Measurements from ENCODE around the gene UGT1A9. TPM values are rescaled to one million over a fixed set of nuclear protein-coding genes. Genes with fewer than 3 reads are reported as not detected.

UGT1A9 gene
- total RNA-seq, 4 donors from 2014 or later: not detected

DNA sequence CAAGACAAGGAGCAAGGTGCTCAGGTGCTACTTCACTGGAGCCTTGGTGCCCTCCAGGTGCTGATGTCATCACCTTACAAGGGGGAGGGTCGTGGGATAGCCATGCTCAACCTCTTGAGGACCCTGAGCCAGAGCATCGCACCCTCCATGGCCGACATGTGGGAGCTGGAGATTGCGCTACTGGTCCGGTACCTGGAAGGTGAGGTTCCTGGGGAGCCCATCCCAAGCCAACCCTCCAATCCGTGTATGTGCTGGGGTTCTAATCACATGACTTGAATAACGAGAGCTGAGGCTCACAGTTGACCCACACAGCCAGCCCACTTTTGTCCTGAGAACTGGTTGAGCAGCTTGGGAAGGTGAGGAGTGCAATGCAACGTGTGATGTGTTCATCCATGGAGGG lies 132.3 kb downstream of the UGT1A9 start:
- H3K36me3 ChIP-seq: no peaks in the 10 kb centered on the region
- WGBS: 60% methylated on average over 6 of the region's 8 CpGs
- peaks cover 16% of the 10 kb centered on the region for H3K27me3 ChIP-seq
- no peaks in the 10 kb centered on the region for H3K9me3 ChIP-seq
- TF ChIP-seq POLR2AphosphoS5 (IDR thresholded peaks at IDR 0.05) (no peak), POLR2A (IDR thresholded peaks at IDR 0.05) (no peak), EP300 (IDR thresholded peaks at IDR 0.05) (no peak)
- TF ChIP-seq, protein P1, sequence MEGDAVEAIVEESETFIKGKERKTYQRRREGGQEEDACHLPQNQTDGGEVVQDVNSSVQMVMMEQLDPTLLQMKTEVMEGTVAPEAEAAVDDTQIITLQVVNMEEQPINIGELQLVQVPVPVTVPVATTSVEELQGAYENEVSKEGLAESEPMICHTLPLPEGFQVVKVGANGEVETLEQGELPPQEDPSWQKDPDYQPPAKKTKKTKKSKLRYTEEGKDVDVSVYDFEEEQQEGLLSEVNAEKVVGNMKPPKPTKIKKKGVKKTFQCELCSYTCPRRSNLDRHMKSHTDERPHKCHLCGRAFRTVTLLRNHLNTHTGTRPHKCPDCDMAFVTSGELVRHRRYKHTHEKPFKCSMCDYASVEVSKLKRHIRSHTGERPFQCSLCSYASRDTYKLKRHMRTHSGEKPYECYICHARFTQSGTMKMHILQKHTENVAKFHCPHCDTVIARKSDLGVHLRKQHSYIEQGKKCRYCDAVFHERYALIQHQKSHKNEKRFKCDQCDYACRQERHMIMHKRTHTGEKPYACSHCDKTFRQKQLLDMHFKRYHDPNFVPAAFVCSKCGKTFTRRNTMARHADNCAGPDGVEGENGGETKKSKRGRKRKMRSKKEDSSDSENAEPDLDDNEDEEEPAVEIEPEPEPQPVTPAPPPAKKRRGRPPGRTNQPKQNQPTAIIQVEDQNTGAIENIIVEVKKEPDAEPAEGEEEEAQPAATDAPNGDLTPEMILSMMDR (IDR thresholded peaks at IDR 0.05): no peak
- H3K4me3 ChIP-seq: no peak overlapping the region
- H3K4me1 ChIP-seq: no peaks in the 10 kb centered on the region
- H3K27ac ChIP-seq: no peak overlapping the region
- DNase-seq (ENCODE audit: low spot score in 2 of 2): peak in 1 of 2 donors; percentile 45

DNA sequence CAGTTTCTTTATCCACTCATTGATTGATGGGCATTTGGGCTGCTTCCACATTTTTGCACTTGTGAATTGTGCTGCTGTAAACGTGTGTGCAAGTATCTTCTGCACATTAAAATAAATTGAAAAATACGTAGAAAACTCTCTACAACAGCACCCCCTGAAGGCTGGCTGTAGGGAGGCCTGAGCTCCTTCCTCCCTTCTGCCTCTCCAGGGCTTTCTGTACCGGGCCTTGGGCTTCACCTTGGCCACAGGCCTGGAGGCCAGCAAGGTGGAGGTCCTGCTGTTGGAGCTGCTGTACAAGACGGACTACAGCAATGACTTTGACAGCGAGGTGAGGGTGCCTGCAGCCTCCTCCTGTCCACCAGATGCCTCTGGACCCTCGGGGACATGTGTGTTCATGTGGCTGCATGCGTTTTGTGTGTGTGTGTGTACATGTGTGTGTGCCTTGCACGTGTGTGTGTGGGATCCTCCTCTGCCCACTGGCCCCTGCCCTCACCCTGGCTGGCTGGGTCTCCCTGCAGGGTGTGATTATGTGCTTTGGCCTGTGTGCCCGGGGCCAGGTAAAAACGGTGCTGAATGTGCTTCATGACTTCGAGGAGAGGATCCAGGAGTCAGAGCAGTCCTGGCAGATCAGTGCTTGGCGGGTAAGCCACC lies 135.6 kb downstream of the UGT1A9 start:
- no peak overlapping the region for H3K27ac ChIP-seq
- DNase-seq (ENCODE audit: low spot score in 2 of 2): peak in 1 of 2 donors; percentile 34
- no peaks in the 10 kb centered on the region for H3K9me3 ChIP-seq
- no peaks in the 10 kb centered on the region for H3K36me3 ChIP-seq
- no peak overlapping the region for H3K4me3 ChIP-seq
- H3K4me1 ChIP-seq: no peaks in the 10 kb centered on the region
- 86% methylated on average over 4 of the region's 12 CpGs for WGBS
- no peak for TF ChIP-seq EP300 (IDR thresholded peaks at IDR 0.05)
- TF ChIP-seq, protein P1 (IDR thresholded peaks at IDR 0.05): no peak
- TF ChIP-seq POLR2AphosphoS5 (IDR thresholded peaks at IDR 0.05): no peak
- no peak for TF ChIP-seq POLR2A (IDR thresholded peaks at IDR 0.05)
- peaks cover 16% of the 10 kb centered on the region for H3K27me3 ChIP-seq

DNA sequence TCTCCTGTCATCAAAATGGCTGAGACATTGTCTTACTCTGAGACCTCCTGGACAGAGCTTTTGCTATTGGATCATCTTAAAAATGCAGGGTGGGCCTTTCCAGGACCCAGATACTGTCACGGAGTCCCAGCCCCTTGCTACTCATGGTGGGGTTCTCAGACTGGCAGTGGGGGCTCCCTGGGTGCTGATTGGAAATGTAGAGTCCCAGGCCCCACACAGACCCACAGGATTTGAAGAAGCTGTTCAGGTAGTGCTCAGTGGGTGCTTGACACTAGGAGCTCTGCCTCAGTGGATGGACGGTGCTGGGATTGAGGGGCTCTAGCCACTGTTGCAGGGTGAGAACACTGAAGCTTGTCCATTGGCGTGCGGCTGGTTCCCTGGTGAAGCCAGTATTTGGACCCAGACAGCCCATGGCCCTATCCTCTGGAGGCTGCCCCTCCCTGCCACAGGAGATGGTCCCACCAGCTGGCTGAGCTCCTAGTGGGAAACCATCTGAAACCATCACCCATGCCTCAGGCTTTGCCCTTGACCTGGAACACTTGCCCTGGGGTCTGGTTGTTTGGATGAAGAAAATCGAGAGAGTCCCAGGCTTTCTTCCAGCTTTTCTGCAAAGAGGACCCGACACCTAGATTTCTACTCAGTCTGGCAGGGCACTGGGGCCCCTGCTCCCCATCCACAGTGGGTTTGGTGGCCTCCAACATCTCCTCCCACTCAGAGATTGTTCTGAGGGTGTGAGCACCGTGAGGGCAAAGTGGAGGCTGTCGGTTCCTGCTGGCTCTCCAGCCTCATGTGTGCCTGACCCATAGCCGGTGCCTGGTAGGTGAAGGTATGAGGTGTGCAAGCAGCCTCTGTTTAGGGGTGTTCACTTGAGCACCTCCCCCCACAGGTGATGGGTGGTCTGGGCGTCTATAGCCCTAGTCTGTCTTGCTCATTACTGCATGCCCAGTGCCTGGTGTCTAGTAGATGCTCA lies 136.6 kb downstream of the UGT1A9 start:
- Histone ChIP-seq H3K9me3 (no peaks in the 10 kb centered on the region), H3K4me3 (no peak overlapping the region), H3K4me1 (no peaks in the 10 kb centered on the region), H3K27me3 (peaks cover 16% of the 10 kb centered on the region), H3K36me3 (no peaks in the 10 kb centered on the region), H3K27ac (no peak overlapping the region)
- peak in 1 of 2 donors; percentile 61 for DNase-seq (ENCODE audit: low spot score in 2 of 2)
- 82% methylated on average over 7 of the region's 10 CpGs for WGBS
- TF ChIP-seq, protein P1 (IDR thresholded peaks at IDR 0.05): no peak
- TF ChIP-seq POLR2A (IDR thresholded peaks at IDR 0.05) (no peak), EP300 (IDR thresholded peaks at IDR 0.05) (no peak)

DNA sequence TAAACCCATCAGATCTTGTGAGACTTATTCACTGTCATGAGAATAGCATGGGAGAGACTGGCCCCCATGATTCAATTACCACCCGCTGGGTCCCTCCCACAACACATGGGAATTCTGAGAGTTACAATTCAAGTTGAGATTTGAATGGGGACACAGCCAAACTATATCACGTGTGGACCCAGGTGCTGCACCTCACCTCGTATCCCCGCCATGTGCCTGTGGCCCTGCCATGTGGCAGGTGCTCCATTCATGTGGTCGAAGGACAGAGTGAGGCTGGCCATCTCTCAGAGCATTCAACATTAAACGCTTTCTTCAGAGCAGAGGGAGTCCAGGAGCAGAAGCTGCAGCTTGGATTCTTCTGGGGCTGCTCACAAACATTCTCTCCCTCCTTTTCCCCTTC lies 138.7 kb downstream of the UGT1A9 start:
- Histone ChIP-seq H3K4me1 (no peaks in the 10 kb centered on the region), H3K27ac (no peak overlapping the region), H3K4me3 (no peak overlapping the region), H3K36me3 (no peaks in the 10 kb centered on the region), H3K9me3 (no peaks in the 10 kb centered on the region), H3K27me3 (peaks cover 12% of the 10 kb centered on the region)
- peak in 1 of 2 donors; percentile 57 for DNase-seq (ENCODE audit: low spot score in 2 of 2)
- WGBS: 81% methylated on average over 6 of the region's 6 CpGs
- TF ChIP-seq, protein P1 (IDR thresholded peaks at IDR 0.05): no peak
- TF ChIP-seq POLR2AphosphoS5 (IDR thresholded peaks at IDR 0.05) (no peak), POLR2A (IDR thresholded peaks at IDR 0.05) (no peak), EP300 (IDR thresholded peaks at IDR 0.05) (no peak)

DNA sequence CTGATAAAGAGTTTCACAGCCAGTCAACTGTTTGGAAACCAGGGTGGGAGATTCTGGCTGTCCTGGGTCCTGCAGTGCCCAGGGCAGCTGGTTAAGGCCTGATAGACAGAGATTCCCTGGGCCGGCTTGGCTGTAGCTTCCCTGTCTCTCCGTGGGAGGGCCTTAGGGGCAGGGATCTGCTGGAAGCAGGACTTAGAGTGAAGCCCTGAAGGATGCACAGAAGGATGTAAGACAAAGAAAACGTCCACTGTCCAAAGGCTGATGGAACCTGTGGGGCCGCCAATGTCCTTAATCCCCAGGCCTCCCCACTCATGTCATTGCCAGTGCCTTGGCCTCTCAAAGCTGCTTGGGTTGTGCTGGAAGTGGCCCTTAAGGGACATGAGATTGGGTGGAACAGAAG lies 139.4 kb downstream of the UGT1A9 start:
- WGBS: 88% methylated on average over 4 of the region's 4 CpGs
- TF ChIP-seq, protein P1 (IDR thresholded peaks at IDR 0.05): no peak
- DNase-seq (ENCODE audit: low spot score in 2 of 2): peak; percentile 33 to 43

More for the DNA sequence above, 139.4 kb downstream of the UGT1A9 start:
- H3K27ac ChIP-seq: no peak overlapping the region
- H3K4me1 ChIP-seq: no peaks in the 10 kb centered on the region
- H3K36me3 ChIP-seq: no peaks in the 10 kb centered on the region
- H3K9me3 ChIP-seq: no peaks in the 10 kb centered on the region
- no peak overlapping the region for H3K4me3 ChIP-seq
- H3K27me3 ChIP-seq: peaks cover 12% of the 10 kb centered on the region
